Stimulated activated CD8-positive, alpha-beta memory T cell treated with anti-CD3 and anti-CD28 coated beads, Interleukin-15, amount 100 ng/mL, for 4 hours (primary cell): Measurements from ENCODE around the gene KIAA1671.
"Not testable (repeated sequence)": the region's sequence is repeated elsewhere in the genome, so short reads cannot be mapped to it uniquely, and the experiment has no call there.

Source experiments
- DNase-seq, 2 donors: peaks; one replicate each; pipeline ENCODE4 v3.0.0-alpha.2; 2020; ENCODE audit warnings: low read depth in 2 of 2

Gene KIAA1671

DNA sequence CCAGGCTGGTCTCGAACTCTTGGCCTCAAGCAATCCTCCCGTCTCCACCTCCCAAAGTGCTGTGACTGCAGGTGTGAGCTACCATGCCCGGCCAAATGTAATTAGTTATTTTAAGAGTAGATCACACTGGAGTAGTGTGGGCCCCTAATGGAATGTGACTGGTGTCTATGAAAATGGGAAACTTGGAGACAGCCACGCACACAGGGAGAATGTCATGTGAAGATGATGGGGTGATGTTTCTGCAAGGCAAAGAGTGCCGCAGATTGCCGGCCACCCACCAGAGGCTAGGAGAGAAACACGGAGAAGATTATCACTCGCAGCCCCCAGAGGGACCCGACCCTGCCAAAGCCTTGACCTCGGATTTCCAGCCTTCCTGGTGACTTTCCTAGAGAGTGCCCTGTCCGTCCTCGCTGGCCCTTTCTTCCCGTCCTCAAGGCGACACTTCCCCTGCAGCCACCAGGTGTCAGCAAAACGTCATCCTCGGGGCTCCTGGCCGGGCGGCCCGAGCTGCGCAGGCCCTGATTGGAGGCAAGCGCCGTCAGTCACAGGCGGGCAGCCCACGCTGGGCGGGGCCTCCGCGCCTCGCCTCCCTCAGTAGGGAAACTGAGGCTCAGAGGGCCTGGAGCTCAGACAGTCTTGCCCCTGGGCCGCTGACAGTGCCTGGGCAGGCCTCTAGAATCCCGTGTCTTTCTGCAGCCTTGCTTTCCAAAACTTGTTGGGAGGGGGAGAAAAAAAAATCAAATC lies 283.2 kb downstream of the KIAA1671 start:
- peak in 1 of 2 donors; percentile 17 for DNase-seq

- no peak for DNase-seq
Measured at GRCh38 chr22:25236417-25236816, 283.9 kb downstream of the KIAA1671 start.

- no peak for DNase-seq
Measured at GRCh38 chr22:25237503-25237902, 285.0 kb downstream of the KIAA1671 start.

- DNase-seq: not testable (repeated sequence)
Measured at GRCh38 chr22:25238058-25238457, 285.5 kb downstream of the KIAA1671 start.
